ENCODE data around the gene TAOK2.

TAOK2 gene

DNA sequence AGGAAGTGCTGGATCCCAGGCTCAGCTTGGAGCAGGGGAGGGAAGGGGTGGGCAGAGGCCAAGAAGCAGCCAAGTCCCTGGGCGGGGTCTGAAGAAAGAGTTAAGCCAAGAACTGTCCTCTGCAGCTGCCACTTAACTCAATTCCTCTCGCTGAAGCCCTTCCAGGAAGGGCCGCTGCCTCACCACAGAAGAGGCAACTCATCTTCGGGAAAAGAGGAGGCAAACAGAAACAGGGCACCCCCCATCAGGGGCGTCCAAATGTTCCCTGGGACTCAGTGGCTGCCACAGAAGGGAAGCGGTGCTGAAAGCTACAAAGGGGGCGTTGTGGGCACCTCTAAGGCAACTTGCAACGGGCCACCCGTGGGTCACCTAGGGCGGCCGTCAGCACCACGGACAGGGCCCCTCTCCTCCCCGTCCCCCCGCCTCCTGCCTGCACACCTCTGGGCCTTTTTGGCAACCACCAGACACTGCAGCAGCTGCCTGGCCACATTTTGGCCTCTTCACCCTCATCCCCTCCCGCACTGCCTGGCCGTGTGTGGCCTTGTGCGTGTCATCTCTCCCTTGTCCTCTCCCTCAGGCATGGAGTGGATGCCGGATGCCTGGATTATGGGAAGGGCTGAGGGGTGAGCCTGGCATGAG is 54.9 kb downstream of the TAOK2 start:
- TF ChIP-seq GATA3 (IDR thresholded peaks at IDR 0.05; ENCODE audit: low read depth, low read length) (no peak), GATA2 (IDR thresholded peaks at IDR 0.05; ENCODE audit: low read depth, low read length) (no peak)

GRCh38 chr16:30030011-30030685 is 56.5 kb downstream of the TAOK2 start:
- TF ChIP-seq GATA2 (IDR thresholded peaks at IDR 0.05; ENCODE audit: low read depth, low read length): no peak
- TF ChIP-seq GATA3 (IDR thresholded peaks at IDR 0.05; ENCODE audit: low read depth, low read length): no peak

- no peak for TF ChIP-seq GATA3 (IDR thresholded peaks at IDR 0.05; ENCODE audit: low read depth, low read length)
- no peak for TF ChIP-seq GATA2 (IDR thresholded peaks at IDR 0.05; ENCODE audit: low read depth, low read length)
Observed at GRCh38 chr16:30030841-30031413, 57.3 kb downstream of the TAOK2 start, which contains the start of gene TLCD3B. Gene TLCD3B (minus strand): TSS chr16:30031271. CDS start chr16:30030527, 744 bp downstream.

DNA sequence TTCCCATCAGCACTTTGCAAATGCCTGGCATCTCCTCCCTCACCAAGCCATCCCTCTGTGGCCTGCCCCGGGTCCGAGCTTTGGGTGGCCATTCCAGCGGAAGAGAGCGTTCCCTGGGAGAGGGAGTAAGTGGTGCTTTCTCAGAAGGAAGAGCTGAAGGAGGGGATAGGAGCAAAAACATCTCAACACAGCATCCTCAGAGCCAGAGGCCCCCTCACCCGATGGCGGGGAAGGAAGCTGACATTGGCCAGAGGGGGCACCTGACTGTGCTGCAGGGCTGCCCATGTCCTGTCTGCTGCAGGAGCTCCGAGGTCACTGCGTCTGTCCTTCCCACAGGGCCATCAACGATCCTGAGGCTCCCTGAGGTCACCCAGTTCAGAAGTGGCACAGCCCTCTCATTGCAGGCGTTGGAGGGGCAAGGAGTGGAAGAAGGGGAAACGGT is 57.8 kb downstream of the TAOK2 start:
- no peak for TF ChIP-seq GATA2 (IDR thresholded peaks at IDR 0.05; ENCODE audit: low read depth, low read length)
- no peak for TF ChIP-seq GATA3 (IDR thresholded peaks at IDR 0.05; ENCODE audit: low read depth, low read length)

GRCh38 chr16:30032083-30032819 is 58.6 kb downstream of the TAOK2 start:
- TF ChIP-seq GATA2 (IDR thresholded peaks at IDR 0.05; ENCODE audit: low read depth, low read length): no peak
- no peak for TF ChIP-seq GATA3 (IDR thresholded peaks at IDR 0.05; ENCODE audit: low read depth, low read length)

GRCh38 chr16:30033270-30033669 is 59.6 kb downstream of the TAOK2 start:
- TF ChIP-seq GATA2 (IDR thresholded peaks at IDR 0.05; ENCODE audit: low read depth, low read length): no peak
- TF ChIP-seq GATA3 (IDR thresholded peaks at IDR 0.05; ENCODE audit: low read depth, low read length): no peak

- TF ChIP-seq GATA2 (IDR thresholded peaks at IDR 0.05; ENCODE audit: low read depth, low read length) (no peak), GATA3 (IDR thresholded peaks at IDR 0.05; ENCODE audit: low read depth, low read length) (no peak)
Observed at GRCh38 chr16:30040221-30040620, 66.6 kb downstream of the TAOK2 start.

DNA sequence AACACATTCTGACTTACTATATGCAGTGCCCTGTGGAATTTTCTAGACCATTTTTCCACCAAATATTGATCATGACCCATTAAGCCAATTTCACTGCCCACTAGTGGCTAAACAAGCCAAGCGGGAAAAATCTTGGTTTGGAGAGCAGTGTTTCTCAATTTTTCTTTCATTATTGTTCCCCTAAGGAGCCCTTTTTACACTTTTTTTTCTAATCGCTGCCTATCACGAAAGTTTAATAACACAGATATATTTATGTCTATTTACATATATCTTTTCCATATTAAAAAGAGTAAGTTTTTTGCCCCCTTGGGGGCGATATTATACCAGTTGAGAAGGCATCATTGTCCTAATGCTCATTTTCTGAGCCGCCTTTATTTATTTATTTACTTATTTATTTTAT is 68.2 kb downstream of the TAOK2 start:
- no peak for TF ChIP-seq GATA3 (IDR thresholded peaks at IDR 0.05; ENCODE audit: low read depth, low read length)
- TF ChIP-seq GATA2 (IDR thresholded peaks at IDR 0.05; ENCODE audit: low read depth, low read length): no peak
